GM18907 (cell line): ENCODE measurements around the gene SAMD4B.

Experiments
- ATAC-seq: cut with Tn5 transposase; IDR thresholded peaks from one replicate; pipeline ENCODE4 v1.9.1; 2021; ENCODE audit warnings: mild to moderate bottlenecking, moderate library complexity; ENCODE audit not compliant: unreplicated experiment

Gene SAMD4B

DNA sequence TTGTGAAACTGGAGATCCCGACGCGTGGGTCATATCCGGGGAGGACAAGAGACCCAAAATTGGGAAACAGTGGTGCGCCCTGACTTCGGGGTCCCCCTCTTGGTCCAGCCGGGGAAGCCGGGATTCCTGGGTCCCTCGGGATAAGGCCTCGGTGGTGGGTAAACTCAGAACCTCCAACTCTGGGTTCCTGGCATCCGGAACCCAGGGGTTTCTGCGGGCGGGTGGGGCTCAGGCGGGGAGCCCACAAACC, 65.1 kb downstream of the SAMD4B start:
- no peak for ATAC-seq

DNA sequence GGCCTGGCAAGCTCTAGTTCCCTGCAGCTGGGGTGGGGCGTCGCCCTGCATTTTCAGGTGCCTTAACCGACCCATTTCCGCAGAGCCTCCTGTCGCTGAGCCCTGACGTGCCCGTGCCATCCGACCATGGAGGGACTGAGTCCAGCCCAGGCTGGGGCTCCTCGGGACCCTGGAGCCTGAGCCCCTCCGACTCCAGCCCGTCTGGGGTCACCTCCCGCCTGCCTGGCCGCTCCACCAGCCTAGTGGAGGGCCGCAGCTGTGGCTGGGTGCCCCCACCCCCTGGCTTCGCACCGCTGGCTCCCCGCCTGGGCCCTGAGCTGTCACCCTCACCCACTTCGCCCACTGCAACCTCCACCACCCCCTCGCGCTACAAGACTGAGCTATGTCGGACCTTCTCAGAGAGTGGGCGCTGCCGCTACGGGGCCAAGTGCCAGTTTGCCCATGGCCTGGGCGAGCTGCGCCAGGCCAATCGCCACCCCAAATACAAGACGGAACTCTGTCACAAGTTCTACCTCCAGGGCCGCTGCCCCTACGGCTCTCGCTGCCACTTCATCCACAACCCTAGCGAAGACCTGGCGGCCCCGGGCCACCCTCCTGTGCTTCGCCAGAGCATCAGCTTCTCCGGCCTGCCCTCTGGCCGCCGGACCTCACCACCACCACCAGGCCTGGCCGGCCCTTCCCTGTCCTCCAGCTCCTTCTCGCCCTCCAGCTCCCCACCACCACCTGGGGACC, 65.6 kb downstream of the SAMD4B start:
- ATAC-seq: no peak

DNA sequence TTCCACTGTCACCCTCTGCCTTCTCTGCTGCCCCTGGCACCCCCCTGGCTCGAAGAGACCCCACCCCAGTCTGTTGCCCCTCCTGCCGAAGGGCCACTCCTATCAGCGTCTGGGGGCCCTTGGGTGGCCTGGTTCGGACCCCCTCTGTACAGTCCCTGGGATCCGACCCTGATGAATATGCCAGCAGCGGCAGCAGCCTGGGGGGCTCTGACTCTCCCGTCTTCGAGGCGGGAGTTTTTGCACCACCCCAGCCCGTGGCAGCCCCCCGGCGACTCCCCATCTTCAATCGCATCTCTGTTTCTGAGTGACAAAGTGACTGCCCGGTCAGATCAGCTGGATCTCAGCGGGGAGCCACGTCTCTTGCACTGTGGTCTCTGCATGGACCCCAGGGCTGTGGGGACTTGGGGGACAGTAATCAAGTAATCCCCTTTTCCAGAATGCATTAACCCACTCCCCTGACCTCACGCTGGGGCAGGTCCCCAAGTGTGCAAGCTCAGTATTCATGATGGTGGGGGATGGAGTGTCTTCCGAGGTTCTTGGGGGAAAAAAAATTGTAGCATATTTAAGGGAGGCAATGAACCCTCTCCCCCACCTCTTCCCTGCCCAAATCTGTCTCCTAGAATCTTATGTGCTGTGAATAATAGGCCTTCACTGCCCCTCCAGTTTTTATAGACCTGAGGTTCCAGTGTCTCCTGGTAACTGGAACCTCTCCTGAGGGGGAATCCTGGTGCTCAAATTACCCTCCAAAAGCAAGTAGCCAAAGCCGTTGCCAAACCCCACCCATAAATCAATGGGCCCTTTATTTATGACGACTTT, 66.4 kb downstream of the SAMD4B start:
- no peak for ATAC-seq

DNA sequence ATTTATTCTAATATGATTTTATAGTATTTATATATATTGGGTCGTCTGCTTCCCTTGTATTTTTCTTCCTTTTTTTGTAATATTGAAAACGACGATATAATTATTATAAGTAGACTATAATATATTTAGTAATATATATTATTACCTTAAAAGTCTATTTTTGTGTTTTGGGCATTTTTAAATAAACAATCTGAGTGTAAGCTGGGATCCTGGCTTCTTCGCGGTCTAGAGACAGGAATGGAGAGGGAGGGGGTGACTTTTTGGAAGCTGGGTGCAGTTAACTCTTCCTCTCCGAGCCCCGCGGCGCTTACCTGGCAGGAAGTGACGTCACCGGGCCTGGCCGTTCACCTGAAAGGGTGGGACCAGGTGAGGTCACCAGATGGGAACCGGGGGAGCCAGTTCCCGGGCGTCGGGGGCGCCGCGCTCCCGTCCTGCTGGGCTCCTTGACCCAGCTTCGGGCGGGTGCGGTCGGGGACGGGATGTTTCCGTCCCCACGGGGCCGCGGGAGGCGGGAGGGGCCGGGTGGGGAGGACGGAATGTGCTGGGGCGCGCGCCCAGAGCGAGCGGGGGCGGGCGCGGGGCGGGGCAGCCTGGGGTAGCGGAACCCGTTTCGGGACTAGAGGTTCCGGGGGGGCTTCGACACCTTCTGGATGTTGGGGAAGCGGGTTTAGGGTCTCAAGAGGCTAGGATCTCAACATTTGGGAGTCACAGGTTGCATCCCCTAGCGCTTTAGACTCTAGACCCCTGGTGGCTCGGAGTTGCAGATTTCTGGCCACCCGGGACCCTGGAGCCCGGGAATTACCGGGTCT, 67.2 kb downstream of the SAMD4B start:
- no peak for ATAC-seq

DNA sequence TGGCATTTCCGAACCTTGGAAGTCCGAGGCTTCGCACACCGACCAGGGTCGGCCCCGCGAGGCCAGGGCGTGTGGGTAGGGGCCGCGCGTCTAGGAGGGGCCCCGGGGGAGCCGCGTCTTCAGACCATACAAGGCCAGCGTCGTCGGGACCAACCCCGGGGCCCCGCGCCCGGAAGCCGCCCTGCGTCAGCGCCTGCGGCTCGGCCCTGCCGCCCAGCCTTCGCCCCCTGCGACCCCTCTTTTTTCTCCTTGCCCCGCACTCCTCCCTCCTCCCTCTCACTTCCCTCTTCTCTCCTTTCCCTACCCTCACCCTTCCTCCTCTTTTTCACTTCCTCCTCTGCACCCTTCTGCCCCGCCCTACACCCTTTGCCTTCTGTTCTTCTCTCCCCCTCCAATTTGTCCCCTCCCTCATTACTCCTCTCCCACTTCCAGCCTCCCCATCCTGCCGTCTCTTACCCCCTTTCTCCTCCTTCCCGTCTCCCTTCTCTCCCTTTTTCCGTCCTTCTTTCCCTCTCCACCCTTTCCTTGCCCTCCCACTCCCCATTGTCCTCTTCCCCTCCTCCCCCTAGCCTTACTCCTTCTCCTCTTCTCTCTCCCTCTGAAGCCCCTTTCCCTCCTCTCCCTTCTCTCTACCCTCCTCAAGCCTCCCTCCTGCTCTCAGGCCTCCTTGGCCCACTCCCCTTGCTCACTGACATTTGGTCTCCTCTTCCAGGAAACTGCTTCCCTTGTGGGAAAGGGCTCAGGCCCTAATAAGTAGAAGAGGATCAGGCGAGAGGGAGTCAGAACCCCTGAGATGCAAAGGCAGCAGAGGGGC, 68.0 kb downstream of the SAMD4B start:
- ATAC-seq: peak; percentile 20

DNA sequence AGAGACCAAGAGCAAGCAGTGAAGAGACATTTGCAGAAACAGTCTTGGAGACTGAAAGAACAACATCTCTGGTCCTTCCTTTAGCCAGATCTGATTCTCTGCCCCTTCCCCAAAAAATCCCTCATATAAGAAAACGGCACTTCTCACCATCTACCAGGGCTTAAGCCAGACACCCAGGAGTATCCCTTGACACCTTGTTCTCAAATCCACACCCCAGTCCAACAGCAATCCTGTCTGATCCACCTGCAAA, 68.5 kb downstream of the SAMD4B start:
- ATAC-seq: no peak

DNA sequence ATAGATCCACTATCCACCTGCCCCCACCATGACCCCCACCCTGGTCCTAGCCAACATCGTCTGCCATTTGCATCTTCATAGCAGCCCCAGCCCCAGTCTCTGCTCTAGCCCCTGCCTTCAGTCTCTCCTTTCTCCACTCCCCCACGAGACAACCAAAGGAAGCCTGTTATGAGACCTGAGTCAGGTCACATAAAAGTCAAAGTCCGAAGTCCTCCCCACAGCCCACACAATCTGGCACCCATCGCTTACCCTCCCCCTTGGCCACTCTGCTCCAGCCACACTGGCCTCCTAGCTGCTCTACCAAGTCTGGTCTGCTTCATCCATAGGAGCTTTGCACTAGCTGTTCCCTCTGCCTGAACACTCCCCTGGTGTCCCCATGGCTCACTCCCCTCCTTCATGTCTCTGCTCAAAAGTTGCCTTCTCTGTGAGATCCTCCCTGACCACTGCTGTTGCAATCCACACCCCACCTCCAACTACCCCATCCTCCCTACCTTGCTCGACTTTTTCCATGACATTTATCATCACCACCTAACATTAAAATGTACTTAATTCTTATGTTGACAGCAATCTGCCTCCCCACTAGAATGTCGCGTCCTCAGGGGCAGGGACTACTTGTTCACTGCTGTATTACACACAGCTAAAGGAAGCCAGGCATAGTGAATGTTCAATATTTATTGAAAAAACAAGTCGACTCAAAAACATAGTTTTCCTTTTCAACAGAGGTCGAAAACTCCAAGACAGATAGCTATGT, 69.0 kb downstream of the SAMD4B start:
- ATAC-seq: no peak

DNA sequence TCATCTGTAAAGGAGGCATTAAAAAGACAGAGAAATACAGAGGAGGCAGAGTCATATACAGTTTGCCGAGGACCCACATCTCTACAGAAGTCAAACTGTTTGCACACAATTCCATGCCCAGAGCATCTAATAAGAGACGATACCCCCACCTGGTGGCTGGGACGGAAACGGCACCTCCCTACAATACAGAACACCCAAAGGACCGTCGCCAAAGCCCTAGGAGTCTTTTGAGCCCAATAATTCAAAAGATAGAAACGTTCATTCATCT, 69.5 kb downstream of the SAMD4B start:
- peak; percentile 28 for ATAC-seq

DNA sequence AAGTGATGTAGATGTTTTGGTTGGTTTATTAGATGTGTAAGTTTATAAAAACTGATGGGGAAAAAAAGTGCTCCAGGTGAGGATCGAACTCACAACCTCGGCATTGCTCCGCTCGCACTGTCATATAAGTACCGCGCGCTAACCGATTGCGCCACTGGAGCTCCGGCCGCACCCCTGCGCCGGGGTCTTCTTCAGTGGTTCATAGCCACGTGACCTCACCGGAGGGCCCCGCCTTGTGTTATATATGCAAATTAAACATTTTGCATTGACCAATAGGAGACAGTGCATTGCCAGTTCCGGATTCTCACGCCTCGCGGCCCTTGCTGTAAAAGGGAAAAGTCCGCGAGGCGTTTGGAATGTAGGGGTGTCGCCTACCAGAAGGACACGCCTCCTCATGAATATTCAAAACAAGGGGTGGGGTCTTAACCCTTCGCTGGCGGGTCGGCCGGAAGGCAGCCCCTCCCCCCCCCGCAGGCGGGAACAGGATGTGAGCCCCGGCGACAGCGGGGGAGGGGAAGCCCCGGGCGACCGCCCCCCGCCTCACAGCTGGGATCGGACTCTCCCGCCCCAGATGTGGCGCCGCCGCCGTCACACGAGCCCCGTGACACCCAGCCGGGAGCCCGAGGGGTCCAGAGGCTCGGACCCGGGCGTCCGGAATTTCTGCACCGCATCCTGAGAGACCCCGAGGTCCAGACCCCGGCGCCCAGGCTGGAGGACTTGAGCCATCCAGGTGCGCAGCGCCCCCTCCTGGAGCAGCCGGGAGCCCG, 70.1 kb downstream of the SAMD4B start, which contains the start of gene PLEKHG2:
Gene PLEKHG2 (plus strand): TSS at position 570 of the 767 bp plus-strand sequence. CDS start 1,418 bp downstream, outside the sequence.
- peak; percentile 66 for ATAC-seq

DNA sequence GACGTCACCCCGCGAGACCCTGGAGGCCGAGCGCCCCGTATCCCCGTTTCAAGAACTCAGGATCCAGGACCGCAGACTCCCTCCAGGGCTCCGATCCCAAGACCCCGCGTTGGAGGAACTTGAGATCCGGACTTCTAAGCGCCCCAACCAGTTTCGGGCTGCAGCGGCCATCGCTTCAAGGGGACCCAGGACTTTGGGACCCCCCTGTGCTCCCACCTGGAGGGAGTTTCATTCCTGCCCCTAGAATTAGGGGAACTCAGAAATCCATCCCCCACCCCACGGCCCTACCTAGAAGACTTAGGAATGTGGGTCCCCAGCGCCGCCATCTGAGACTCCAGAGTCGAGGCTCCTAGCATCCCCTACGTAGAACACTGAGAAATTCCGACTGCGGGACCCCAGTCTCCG, 70.6 kb downstream of the SAMD4B start:
- ATAC-seq: no peak

DNA sequence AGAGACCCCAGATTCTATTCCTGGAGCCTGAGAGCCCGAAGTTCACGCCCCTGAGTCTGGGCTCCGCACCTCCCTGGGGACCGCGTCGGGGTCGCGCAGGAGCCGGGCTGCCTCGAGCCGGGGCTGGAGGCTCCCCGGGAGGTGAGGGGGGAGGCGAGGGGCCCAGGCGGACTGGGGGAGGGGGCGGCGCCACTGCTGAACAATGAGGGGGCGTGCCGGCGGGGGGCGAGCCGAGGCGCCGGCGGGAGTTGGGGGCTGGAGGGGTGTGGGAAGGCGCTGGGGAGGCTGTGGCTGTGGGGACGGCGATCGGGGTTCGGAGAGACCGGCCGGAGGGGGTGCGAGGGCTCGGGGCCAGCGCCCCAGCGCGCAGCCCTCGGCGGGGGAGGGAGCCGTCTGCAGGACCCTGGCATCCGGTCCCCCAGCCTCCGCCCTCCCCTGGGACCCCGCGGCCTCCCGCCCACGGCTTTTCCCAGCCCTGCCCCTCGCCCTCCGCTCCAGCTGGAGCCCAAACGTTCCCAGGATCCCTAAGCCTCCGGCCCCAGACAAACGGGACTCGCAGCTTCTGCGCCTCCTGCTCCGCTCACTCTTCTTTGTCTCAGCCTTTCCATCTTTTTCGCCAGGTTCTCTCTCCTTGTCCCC, 71.2 kb downstream of the SAMD4B start:
- ATAC-seq: no peak

DNA sequence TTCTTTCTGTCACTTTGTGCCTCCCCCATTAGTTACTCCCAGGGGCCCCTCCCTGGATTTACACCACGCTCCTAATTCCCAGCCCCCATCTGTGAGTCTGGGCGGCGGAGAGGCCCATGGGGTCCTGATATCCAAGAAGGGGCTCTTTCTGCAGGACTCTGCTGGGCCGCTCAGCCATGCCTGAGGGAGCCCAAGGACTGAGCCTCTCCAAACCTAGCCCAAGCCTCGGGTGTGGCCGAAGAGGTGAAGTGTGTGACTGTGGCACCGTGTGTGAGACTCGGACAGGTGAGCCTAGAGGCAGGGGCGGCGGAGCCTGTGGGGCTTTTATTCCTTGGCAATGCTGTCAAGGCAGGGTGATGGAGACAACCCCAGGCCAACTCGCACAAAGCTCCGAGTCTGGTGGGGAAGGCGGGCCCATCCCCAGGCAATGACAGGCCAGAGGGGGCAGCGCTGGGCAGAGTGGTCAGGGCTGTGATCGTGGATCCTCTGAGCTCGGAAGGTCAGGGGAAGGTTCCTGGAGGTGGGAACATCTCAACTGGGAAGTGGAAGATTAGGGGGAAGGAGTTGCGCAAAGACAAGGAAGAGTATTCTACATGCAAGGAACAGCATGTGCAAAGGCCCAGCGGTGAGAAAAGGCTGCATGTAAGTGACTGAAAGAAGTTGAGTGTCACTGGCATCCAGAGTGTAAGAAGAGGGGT, 71.8 kb downstream of the SAMD4B start:
- ATAC-seq: no peak

DNA sequence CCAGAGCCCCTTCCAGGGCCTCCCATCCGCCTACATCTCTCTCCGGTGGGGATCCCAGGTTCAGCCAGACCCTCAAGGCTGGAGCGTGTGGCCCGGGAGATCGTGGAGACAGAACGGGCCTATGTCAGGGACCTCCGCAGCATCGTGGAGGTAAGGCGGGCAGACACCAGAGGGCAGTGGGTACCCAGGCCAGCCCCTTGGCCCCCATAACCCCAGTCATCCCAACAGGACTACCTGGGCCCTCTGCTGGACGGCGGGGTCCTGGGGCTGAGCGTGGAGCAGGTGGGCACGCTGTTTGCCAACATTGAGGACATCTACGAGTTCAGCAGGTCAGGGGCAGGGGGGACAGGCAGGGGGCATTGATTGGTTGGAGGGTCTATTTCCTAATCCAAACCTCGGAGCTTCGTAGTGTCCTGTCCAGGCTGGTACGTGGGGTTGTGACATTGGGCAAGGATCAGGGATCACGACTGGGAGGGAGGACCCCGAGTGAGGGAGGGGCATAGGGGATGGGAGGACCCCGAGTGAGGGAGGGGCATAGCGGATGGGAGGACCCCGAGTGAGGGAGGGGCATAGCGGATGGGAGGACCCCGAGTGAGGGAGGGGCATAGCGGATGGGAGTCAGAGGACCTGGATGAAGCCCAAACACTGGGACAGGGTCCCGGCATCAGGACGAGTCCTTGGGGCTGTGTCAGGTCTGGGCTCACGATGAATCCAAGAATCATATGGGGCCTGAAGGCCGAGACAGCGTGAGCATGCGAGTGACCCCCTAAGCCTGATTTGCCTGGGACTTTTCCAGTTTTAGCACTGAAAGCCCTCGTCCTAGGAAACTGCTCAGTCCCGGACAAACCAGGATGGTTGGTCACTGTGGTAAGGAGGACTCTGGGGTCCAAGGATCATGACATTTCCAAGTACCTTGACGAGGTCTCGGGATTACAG, 73.2 kb downstream of the SAMD4B start:
- ATAC-seq: no peak

DNA sequence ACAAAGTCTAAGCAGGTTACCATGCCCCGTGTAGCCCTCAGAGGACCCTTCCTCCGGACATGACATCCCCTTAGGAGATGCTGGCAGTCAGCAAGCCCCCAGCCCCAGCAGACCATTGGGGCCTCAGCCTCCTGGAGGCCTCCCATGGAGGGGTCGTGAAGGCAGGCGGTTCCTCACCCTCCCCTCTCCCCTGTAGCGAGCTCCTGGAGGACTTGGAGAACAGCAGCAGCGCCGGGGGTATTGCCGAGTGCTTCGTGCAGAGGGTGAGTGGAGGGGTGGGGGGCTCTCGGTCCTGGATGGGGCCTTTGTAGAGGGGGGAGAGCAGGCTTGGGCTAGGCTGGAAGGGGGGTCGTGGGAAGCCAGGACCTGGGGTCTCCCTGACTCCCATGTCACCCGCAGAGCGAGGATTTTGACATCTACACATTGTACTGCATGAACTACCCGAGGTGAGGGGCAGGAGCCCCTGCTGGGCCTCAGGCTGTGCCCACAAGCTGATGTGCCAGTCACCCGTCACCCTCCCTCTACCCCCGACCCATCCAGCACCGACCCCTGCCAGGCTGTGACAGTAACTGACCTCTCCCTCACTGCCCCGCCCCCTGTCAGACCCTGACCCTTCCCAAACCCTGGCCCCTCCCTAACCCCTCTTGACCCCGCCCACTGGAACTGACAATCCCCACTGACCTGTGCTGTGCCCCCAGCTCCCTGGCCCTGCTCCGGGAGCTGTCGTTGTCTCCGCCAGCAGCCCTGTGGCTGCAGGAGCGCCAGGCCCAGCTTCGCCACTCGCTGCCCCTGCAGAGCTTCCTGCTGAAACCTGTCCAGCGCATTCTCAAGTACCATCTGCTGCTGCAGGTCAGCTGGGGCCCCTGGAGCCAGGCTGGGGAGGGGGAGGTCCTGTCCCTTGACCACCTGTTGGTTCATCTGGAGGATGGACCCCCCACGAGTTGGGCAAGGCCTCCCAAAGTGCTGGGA, 74.2 kb downstream of the SAMD4B start:
- no peak for ATAC-seq

DNA sequence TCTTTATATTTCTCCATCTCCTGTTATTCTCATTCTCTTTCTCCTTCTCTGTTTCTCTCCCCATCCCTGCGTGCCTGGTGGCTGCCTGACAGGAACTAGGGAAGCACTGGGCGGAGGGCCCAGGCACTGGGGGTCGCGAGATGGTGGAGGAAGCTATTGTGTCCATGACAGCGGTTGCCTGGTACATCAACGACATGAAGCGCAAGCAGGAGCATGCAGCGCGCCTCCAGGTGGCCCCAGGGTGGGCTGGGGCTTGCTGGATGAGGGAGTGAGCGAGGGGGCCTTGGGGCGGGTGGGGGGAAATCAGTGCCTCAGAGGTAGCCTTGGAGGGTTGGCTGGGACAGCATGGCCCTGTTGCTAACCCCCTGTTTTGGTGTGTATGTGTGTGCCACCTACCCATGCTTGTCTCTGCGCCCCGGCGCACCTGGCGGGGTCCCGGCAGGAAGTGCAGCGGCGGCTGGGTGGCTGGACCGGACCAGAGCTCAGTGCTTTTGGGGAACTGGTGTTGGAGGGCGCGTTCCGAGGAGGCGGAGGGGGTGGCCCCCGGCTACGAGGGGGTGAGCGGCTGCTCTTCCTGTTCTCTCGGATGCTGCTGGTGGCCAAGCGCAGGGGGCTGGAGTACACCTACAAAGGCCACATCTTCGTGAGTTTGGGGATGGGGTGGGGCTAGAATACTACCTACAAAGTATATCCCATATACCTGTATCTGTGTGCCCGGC, 75.4 kb downstream of the SAMD4B start:
- ATAC-seq: no peak

DNA sequence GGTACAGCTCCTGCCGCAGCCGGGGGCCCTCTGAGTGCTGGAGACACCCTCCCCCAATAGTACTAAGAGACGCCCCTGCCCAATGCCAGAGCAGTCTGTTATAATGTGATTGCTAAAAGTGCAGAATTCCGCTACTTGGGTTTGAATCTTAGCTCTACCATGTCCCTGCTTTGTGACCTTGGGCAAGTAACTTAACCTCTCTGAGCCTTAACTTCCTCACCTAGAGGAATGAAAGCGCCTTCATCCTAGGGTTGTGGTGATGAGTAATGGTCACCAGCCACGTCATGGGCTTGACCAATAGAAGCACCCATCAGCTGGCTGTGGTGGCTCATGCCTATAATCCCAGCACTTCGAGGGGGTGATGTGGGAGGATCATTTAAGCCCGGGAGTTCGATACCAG, 76.8 kb downstream of the SAMD4B start:
- no peak for ATAC-seq
